Lower lobe of right lung (tissue), 2 donors: ENCODE results near the gene FAM107B. TPM values are rescaled to one million over a fixed set of nuclear protein-coding genes. Genes with fewer than 3 reads are reported as not detected.

Experiments used
- ATAC-seq, 2 donors: fragments of 200-7000 bp; cut with Tn5 transposase; one replicate each; pipeline ENCODE4 v1.9.1; 2020 to 2022; ENCODE audit warnings: mild to moderate bottlenecking in 2 of 2, moderate library complexity in 2 of 2
- DNase-seq: peaks from one replicate; pipeline ENCODE4 v3.0.0-alpha.2; 2020
- H3K27ac ChIP-seq: fragments of 200-600 bp; one replicate; pipeline ENCODE4 v1.8.0; 2022
- H3K27me3 ChIP-seq: fragments of 200-600 bp; one replicate; pipeline ENCODE4 v1.8.0; 2022; ENCODE audit warnings: low read depth
- H3K36me3 ChIP-seq: fragments of 200-600 bp; one replicate; pipeline ENCODE4 v1.8.0; 2022; ENCODE audit warnings: mild to moderate bottlenecking
- H3K4me1 ChIP-seq: fragments of 200-600 bp; one replicate; pipeline ENCODE4 v1.8.0; 2022
- H3K4me3 ChIP-seq: fragments of 200-600 bp; one replicate; pipeline ENCODE4 v1.8.0; 2022; ENCODE audit warnings: mild to moderate bottlenecking
- H3K9me3 ChIP-seq: fragments of 200-600 bp; one replicate; pipeline ENCODE4 v1.8.0; 2022
- CTCF ChIP-seq: fragments of 200-600 bp; IDR thresholded peaks from one replicate; pipeline ENCODE4 v1.8.0; 2022; ENCODE audit warnings: antibody characterized with exemption, mild to moderate bottlenecking
- intact Hi-C: fragments of 100-400 bp; cut with DNase I; formaldehyde crosslinking; loops from one replicate; pipeline ENCODE4 v1.11.0; 2022
- total RNA-seq: library from RNA; stranded (reverse); fragmentation: NEBNext Ultra II Directional; extraction: Animal tissue kit (Norgen Biotek cat#: 25700); gene quantifications from one replicate; pipeline ENCODE4 v1.2.1, GENCODE V29; 2021
- donor health status: DM: no; HTN: yes; CAD: no; lungs with severe emphysema.

The FAM107B gene
- total RNA-seq, 1 donor from 2014 or later = 75.4 TPM

DNA sequence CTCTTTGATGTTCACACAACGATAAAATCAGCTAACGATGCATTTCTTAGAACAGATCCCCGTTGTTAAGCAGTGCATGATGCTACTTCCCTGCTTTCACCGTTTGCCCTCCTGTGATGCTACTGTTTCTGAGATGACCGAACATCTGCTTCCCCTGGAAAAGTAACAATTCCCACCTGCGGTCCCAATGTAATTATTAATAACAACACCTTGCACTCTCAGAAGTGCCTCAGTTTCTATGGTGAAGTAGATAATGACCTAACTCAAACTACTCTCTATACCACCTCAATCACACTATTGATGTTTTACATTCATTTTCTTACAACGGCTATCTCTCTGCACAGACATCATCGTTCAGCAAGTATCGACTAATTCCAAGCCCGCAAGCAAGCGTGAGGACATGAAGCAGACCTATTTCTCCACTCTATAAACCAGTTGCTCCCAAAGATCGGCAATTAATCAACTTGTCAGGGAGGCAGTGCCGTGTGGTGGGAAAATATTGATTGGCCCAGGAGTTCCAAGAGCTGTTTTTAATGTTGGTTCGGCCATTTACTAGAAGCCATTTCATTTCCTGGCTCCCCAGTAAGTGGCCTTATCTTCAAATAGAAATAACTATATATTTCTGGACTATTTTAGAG, 42.7 kb downstream of the FAM107B start:
- Histone ChIP-seq H3K27me3 (no peaks in the 10 kb centered on the region), H3K36me3 (no peaks in the 10 kb centered on the region), H3K9me3 (no peaks in the 10 kb centered on the region), H3K4me3 (no peak overlapping the region), H3K4me1 (peaks cover 11% of the 10 kb centered on the region), H3K27ac (no peak overlapping the region)
- DNase-seq = no peak
- no peak for ATAC-seq
- no peak for TF ChIP-seq CTCF
- intact Hi-C loops = no loop called here

DNA sequence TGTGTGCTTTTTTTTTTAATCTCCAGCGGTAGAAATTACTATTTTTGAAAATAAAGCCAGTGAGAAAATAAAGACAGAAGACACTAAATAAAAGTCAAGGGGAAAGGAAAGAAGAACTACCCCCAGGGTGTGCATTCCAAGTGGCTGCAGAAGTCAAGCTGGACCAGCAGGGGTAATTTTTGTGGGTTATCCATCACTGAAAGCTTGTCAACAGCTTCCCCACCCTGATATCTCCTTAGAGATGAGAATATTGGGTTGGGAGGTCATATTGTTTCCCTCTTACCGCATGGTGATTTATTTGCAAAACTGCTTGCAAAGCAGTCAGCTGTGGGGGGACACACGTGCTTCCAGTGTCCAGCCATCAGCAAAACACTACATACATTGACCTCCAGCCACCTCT, 46.4 kb downstream of the FAM107B start:
- intact Hi-C loops = no loop called here
- no peaks in the 10 kb centered on the region for H3K4me1 ChIP-seq
- no peak for TF ChIP-seq CTCF
- DNase-seq (no peak), ATAC-seq (no peak)
- no peak overlapping the region for H3K27ac ChIP-seq
- no peaks in the 10 kb centered on the region for H3K27me3 ChIP-seq
- no peaks in the 10 kb centered on the region for H3K9me3 ChIP-seq
- H3K4me3 ChIP-seq = no peak overlapping the region
- no peaks in the 10 kb centered on the region for H3K36me3 ChIP-seq

GRCh38 chr10:14727924-14728323, 46.8 kb downstream of the FAM107B start:
- H3K4me1 ChIP-seq = no peaks in the 10 kb centered on the region
- H3K36me3 ChIP-seq = no peaks in the 10 kb centered on the region
- H3K27ac ChIP-seq = no peak overlapping the region
- intact Hi-C loops = no loop called here
- TF ChIP-seq CTCF = no peak
- ATAC-seq (no peak), DNase-seq (no peak)
- H3K9me3 ChIP-seq = no peaks in the 10 kb centered on the region
- no peaks in the 10 kb centered on the region for H3K27me3 ChIP-seq
- H3K4me3 ChIP-seq = no peak overlapping the region

DNA sequence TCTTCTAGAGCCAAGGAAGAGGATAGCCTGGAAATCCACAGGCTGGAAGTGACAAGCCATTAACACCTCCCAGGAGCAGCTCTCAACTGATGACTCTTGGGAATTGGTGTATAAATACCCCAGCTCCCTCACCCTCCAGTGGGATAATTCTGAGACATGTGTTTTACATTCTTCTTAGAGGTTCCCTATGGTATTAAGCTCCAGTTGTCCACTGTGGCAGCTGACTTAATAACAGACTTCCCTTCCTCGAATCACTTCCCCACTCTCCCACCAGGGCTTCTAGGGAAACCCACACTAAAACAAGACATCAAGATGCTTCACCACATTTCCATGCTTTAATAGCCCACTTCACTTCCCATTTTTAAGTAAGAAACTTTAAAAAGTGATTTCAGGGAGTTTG, 47.2 kb downstream of the FAM107B start:
- intact Hi-C loops = no loop called here
- no peak for ATAC-seq

GRCh38 chr10:14724931-14725330, 49.8 kb downstream of the FAM107B start:
- no peak for TF ChIP-seq CTCF
- ATAC-seq = no peak
- H3K36me3 ChIP-seq = no peaks in the 10 kb centered on the region

More for the DNA sequence above, 47.2 kb downstream of the FAM107B start:
- no peak for DNase-seq
- H3K27ac ChIP-seq = no peak overlapping the region
- no peaks in the 10 kb centered on the region for H3K9me3 ChIP-seq
- no peaks in the 10 kb centered on the region for H3K4me1 ChIP-seq
- H3K4me3 ChIP-seq = no peak overlapping the region
- no peak for TF ChIP-seq CTCF
- H3K27me3 ChIP-seq = no peaks in the 10 kb centered on the region
- no peaks in the 10 kb centered on the region for H3K36me3 ChIP-seq

More at GRCh38 chr10:14724931-14725330, 49.8 kb downstream of the FAM107B start:
- intact Hi-C loops = no loop called here
- H3K27ac ChIP-seq = no peak overlapping the region
- no peaks in the 10 kb centered on the region for H3K4me1 ChIP-seq
- H3K4me3 ChIP-seq = no peak overlapping the region
- H3K27me3 ChIP-seq = no peaks in the 10 kb centered on the region
- DNase-seq = no peak
- no peaks in the 10 kb centered on the region for H3K9me3 ChIP-seq
